GM13976 (cell line): ENCODE measurements around the gene GNRH2.

Experiments
- DNase-seq: peaks from one replicate; pipeline ENCODE4 v3.0.0; 2012; ENCODE audit warnings: low spot score
- CTCF ChIP-seq: IDR thresholded peaks from 2 replicates; pipeline ENCODE4 v1.5.1; 2012; ENCODE audit warnings: borderline replicate concordance, mild to moderate bottlenecking; ENCODE audit not compliant: insufficient read depth; ENCODE audit errors: extremely low read depth, missing control alignments, control extremely low read depth
- in situ Hi-C: fragments of 300-500 bp; cut with MboI; formaldehyde crosslinking; loops from one replicate; pipeline ENCODE4 v1.12.0; 2022; ENCODE audit warnings: low sequenced_read_pairs, mixed read lengths, inconsistent platforms; ENCODE audit not compliant: unreplicated experiment

GNRH2 gene

DNA sequence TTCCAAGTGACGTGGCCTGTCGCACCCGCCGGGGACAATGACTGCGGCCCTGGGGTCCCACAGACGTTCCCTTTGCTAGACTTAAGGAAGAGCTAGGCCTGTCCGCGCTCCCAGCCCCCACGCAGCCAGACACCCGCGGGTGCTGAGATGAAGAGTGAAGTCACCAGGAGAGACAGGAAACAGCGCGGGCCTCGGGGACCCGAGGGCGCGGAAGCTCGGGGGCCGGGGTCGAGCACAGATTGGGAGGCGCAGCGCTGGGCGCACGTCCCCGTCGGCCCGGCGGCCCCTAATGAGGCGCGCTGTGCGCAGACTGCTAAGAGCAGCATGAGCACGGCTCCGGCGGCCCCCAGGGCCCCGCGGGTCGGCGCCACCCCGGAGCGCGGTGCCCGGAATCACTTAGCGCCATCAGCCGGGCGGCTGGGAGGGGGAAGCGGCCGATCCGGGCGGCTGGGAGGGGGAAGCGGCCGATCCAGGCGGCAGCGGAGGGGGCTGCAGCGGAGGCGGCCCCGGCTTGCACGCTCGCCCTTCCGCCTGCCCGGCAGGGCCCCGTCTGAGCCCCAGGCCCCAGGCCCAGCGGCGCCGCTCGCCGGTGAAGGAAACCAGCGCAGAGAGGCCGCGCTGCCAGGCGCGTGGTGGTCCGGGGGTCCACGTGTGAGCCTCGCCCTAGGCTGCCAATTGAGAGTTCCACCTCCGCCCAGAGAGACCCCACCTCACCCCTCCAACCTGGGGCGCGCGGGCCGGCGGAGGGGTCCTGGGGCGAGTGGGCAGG lies 49.4 kb downstream of the GNRH2 start:
- no peak for TF ChIP-seq CTCF
- in situ Hi-C loops: no loop called here
- peak; percentile 66 for DNase-seq

DNA sequence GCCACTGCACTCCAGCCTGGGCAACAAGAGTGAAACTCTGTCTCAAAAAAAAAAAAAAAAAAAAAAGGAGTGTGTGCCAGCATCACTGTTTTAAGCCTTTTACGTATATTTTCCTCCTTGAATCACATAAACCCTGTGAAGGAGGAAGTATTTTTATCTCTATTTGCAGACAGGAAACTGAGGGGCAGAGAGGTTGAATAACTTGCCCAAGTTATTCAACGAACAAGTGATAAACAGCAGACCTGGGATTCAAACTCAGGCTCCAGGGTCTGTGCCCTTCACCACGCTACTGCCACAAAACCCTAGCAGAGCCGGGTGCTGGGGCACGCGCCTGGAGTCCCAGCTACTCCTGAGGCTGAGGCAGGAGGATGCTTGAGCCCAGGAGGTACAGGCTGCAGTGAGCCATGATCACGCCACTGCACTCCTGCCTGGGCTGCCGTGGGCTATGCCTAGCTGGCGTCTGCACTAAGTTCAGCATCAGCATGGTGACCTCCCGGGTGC lies 50.5 kb downstream of the GNRH2 start:
- no peak for TF ChIP-seq CTCF
- in situ Hi-C loops: no loop called here
- DNase-seq: no peak

- no peak for DNase-seq
- in situ Hi-C loops: no loop called here
- no peak for TF ChIP-seq CTCF
Observed at GRCh38 chr20:3094848-3095629, 51.6 kb downstream of the GNRH2 start.
